RPMI8226 (cell line): ENCODE data around the gene EFNA3.

Experiments
- DNase-seq: peaks from one replicate; pipeline ENCODE4 v3.0.0-alpha.2; 2015

The EFNA3 gene, protein sequence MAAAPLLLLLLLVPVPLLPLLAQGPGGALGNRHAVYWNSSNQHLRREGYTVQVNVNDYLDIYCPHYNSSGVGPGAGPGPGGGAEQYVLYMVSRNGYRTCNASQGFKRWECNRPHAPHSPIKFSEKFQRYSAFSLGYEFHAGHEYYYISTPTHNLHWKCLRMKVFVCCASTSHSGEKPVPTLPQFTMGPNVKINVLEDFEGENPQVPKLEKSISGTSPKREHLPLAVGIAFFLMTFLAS

DNA sequence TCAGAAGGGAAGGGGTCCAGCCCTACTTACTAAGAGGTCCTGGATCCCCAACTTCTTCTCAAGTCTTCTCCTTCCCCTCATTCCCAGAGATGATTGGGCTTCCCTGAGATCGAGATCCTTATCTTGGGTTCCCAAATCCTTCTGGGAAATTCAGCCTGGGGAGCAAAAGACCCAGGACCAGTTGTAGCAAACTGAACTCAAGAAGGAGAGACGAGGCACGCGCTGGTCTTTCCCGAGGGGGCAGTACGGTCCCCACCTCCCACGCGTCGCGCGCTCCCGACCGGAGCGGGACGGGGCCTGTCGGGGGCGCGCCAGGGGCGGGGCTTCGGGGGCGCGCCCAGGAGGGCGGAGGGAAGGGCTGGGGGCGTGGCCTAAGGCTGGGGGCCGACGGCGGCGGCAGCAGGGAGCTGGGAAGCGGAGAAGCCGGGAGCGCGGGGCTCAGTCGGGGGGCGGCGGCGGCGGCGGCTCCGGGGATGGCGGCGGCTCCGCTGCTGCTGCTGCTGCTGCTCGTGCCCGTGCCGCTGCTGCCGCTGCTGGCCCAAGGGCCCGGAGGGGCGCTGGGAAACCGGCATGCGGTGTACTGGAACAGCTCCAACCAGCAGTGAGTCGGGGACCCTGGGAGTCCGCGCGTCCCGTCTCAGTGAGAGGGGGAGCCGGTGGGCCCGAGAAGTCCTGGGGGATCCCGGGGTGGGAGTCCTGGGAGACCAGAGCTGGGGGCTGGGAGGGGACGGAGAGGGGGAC lies at the start of gene EFNA3:
EFNA3 (plus strand) TSS at position 369 of the 741 bp plus-strand sequence; CDS start at position 474, 105 bp downstream.
- DNase-seq: peak; percentile 83

DNA sequence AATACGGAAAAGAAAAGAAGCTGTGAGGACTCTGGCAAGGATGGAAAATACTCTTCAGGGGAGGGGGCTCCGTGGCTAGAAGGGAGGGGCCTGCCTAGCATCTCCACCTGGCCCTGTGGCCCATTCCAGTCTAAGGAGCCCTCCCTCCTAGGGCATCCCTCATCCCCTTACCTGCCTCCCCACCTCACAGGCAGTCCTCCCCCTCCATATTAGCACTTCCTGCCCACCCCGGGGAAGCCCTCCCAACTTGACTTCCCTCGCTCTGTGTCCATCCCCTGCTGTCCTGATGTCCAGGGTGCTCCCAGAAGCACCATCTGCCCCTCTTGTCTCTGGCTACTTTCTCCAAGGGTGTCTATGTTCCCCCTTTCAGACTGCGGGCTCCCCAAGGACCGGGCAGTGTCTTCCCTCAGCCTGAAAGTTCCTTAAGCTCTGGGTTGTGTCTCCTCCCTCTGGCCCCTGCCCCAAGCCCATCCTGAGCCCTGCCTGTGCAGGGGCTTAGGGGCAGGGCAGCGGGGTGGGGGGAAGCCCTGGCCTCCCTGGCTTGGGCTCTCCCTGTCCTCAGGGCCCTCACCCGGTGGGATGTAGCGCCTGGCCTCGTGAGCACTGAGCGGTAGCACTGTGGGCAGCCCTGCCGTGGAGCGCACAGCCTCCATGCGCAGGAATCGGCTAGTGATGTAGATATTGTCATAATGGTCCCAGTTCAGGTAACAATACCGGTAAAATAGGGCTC lies 49.0 kb upstream of the EFNA3 start:
- no peak for DNase-seq

DNA sequence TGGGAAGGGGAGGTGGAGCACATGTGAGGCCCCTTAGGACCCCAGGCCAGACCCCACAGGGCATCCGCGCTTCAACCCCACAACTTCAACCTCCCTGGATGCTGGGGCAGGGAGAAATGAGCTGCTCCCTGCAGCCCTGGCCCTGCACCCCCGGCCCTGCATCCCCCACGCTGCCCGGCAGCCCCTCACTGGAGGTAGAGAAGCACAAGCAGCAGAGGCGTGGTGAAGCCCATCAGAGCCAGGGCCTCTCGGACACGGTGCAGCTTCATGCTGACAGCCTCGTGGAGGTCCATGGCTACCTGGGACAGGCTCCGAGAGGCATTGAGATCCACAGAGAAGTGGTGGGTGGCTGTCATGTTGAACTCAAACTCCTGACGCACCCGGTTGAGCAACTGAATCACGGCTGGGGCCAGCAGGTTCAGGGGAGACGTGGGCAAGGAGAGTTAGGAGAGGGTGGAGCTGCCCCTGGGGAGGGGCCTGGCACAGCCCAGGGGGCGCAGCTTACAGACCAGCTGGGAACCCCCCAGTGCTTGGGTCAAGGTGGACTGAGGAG lies 48.3 kb upstream of the EFNA3 start:
- DNase-seq: no peak

DNA sequence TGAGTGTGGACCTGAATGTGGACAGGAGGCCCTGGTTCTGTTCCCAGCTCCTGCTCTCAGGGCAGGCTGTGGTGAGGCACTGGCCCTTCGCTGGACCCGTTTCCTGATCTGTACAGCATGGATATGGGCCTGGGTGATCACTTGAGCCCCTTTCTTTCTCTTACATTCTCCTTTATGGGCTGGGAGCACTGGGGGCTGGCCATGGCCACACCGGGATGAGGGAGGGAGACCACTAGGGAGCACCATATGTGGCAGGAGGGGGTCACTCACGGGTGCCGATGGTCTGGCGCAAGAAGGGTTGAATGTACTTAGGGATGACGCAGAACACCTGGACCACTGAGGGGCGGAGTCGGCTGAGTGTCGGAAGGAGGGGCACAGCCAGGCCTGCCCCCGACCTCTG lies 47.7 kb upstream of the EFNA3 start:
- no peak for DNase-seq

DNA sequence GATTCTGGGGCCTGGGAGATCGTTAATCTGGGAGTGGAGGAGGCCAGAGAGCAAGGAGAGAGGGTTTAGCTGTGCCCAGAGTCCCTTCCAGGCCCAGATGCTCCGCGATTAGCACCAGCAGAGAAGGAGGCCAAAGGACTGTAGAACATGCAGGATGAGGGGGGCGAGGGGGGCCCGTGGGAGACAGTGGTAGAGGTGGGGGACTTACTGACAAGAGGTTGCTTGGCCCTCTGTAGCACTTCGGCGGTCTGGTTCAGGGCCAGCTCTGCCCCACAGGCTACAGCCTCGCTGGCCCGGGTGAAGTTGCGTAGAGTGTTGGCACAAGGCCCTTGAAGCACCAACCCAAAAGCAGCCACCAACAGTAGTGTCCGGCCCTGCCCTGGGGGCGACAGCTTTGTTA lies 45.8 kb upstream of the EFNA3 start:
- no peak for DNase-seq

DNA sequence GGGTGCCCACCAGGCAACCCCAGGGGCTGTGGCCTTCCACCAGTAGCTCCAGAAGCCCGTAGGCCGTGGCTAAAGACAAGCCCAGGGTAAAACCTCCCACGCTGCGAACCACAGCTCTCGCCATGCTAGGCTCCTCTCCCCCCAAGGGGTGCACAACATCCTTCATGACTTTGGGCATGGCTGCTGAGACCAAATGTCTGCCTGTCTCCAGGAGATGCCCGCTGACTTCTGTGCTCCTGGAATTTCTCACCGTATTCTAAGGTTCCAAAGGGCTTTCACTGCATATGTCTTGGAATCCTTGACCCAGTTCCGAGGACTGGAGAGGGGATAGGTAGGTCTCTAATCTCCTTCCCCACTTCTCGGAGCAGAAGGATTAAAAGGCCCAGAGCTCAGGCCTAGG lies 45.1 kb upstream of the EFNA3 start, which contains the start of the genes DCST1 and DCST2:
DCST1 (plus strand) TSS at position 301 of the 400 bp plus-strand sequence. CDS start 213 bp downstream, outside the sequence.
DCST2 (minus strand) TSS at position 258 of the 400 bp plus-strand sequence; CDS start at position 178, 80 bp downstream.
- DNase-seq: no peak

DNA sequence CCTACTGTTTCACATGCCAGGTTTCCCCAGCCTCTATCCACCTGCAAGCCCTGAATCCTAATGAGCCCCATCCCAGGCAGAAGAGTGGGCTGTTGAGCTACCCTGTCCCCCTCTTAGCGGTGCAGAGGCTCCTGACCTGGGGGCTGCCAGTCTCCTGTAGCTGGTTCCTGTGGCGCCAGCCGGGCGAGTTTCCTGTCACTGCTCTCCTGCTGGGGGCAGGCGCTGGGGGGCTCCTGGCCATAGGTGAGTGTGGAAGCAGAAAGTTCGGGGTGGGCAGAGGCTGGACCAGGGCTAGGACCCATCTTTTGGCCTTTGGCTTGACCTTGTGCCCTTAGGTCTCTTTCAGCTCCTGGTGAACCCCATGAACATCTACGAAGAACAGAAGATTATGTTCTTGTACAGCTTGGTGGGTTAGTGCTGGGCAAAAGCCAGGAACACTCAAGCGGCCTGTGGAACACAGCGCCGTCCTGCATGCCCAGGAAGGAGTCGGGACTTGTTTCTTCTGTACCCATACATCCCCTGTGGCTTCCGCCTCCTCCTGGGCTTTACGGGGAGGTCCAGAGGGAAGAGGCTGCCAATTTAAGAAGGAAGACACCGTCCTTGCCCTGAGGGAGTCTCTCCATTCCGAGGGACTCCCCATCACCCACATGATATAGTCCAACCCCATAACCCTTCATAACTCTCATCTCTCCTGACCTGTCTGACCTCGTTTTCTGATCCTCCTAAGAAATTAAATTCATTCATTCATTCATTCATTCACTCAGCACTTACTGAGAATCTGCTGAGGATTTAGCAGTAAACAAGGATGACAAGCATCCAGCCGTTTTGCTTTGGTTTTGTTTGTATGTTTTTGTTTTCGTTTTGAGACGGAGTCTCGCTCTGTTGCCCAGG lies 44.1 kb upstream of the EFNA3 start:
- no peak for DNase-seq

DNA sequence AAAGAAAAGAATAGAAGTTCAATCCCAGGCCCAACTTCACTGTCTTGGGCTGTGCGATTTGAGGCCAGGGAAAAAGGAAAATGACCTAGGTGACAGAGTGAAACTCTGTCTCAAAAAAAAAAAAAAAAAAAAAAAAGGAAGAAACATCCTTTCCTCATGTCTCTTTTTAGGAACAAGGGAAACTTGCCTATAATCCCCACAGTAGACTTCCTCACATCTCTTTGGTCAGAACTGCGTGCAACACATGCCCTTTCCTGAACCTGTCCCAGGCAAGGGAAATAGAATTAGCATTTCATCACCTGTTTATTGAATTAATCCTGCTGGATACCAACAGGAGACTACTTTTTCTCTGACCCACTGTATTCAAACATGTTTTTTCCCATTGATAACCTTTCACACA lies 42.7 kb upstream of the EFNA3 start:
- DNase-seq: no peak

DNA sequence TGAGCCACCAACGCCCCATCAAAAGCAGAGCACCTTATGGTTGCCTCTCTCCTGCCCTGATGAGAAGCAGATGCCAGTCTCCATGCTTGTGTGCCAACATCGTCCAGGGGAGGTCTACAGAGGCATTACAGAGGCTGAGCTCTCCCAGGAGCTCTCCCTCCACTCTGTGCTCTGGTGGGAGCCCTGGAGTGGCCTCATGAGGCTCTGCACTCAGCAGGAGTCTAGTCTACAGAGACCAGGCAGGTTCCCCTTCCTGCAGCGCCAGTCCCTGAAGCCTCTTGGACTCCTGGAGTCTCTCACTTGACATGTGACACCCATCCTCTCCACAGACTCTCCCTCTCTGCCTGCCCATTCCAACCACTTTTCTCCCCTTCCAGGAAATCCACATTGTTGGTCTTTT lies 41.6 kb upstream of the EFNA3 start:
- DNase-seq: no peak

DNA sequence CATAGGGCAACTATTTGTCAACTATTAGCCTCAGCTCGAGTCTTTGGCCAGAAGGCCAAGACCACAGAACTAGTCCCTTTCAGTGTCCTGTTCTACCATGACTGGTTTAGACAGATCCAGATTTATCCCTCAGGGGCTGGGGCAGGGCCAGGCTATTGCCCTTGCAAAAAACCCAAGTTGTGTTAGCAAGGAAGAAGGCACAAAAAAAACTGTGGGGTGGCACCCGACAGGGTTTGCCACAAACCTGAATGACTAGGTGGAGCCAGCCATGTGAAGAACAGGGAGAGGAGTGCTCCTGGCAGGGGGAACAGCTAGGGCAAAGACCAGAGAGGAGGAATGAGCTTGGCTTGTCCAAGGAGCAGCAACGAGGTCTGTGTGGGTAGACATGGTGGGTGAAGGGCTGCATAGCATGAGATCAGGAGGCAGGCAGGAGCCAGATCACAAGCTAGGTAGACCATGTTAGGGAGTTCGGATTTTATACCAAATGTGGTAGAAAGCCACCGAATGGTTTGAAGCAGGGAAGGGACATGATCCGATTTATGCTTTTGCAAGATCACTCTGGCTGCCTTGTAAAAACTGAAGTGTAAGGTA lies 40.7 kb upstream of the EFNA3 start:
- no peak for DNase-seq

DNA sequence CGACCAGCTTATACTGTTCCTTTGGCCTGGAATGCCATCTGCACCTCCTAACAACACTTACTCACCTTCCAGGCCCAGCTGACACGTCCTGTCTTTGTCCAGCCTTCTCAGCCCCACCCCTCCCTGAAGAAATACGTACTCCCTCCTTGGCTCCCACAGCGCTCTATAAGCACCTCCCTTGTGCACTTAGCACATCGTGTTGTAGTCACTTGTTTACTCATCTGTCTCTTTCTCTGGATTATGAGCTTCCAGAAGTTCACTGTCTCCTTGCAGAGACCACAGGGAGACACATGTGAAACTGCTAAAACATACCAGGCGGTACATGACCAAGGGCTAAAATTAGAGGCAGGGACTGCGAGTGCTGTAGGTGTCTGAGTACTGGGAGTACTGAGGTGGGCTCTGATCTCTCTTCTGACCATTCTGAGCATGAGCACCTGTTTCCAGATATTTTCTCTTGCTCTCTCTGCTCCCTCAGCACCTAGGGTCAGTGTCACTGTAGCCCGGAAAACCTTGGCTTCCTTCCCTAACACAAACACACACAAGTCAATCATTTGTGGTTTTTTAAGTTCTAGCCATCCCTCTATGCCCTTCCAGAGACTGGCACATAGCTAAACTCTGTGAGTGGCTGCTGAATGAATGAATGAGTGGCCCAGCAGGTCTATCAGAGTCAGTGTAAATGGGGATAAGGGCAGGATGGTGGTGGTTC lies 39.9 kb upstream of the EFNA3 start:
- DNase-seq: peak; percentile 62

DNA sequence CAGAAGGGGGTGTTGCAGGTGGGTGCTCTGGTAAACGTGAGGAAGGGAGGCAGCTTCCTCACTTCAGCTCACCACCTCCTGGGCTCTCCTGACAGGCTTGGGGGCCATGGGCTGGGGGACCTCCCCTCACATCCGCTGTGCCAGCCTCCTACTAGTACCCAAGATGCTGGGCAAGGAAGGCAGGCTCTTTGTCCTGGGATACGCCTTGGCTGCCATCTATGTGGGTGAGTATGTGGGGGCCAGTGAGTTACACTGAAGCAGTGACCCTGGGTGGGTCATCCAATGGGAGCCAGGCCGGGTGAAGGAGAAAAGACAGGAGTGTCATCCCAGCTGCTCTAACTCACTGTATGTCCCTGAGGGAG lies 39.3 kb upstream of the EFNA3 start:
- no peak for DNase-seq

DNA sequence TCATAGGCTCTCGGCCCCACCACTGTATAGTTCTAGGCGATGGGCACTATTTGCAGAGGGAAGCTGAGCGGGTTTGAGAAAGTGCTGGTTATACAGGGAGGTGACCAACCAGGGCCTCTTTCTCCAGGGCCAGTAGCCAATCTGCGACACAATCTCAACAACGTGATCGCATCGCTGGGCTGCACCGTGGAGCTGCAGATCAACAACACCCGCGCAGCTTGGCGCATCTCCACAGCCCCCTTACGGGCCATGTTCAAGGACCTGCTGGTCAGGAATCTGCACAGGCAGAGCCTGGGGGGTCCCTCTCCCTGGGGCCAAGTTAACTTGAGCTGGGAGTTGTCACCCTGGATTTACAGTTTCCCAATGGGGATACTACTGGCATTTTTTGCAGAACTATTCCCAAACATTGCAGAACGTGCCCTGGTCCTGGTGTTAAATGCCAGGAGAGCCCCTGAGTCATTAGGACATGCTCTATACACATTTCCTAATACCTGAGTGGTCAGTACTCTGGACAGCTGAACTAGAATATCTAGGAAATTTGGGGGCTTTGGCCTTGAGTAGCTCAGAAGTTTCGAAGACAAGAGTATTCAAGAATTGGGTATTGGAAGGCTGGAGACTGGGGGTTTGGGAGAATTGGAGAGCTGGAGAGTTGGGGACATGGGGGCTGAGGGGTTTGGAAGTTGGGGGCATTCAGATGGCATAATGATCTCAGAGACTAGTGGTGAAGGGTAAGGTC lies 38.1 kb upstream of the EFNA3 start:
- no peak for DNase-seq

DNA sequence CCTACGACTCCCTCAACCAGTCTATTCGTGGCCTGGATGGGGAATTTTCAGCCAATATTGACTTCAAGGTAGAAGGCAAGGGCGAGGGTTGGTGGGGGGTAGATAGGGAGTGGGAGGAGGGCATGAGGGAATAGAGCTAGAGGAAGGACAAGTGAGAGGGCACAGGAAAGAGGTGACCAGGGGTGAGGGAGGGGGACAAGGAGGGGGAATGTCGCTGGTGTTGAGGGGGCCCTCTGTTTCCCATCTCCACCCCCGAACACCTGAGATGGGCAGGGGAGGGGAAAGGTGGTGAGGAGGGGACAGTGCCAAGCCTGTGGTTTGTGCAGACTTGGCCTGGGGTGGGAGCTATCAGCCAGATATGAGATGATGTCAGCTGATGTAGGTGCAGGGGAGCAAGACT lies 35.8 kb upstream of the EFNA3 start:
- peak; percentile 29 for DNase-seq

DNA sequence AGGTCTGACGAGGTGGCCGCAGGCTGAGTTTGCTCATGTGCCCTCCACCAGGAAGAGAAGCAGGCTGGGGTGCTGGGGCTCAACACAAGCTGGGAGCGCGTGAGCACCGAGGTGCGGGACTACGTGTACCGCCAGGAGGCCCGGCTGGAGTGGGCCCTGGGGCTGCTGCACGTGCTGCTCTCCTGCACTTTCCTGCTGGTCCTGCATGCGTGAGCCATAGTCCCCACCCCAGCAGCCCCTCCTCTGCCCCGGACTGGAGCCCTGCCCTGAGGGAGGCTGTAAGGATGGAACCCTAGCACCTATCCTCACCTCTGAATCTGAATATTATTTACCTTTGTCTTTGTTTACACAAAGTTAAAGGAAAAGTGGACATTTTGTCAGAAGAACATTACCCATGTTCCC lies 35.3 kb upstream of the EFNA3 start:
- no peak for DNase-seq

DNA sequence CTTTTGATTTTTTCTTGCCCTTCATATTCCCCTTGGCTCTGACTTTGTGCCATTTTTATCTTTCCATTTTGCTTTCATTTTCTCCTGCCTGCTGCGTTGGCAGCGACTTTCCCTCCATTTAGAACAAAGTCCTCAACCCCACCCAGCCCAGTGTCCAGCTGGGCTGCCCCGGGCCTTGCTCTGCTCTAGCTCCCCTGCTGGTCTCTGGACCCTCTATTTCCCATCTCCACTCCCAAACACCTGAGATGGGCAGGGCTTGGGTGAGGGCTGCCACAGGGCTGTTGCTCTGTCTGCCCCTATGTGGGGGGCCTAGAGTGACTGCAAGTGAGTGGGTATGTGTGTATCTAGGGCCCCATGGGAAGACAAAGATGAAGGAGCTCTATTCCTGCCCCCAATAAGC lies 34.8 kb upstream of the EFNA3 start:
- no peak for DNase-seq

DNA sequence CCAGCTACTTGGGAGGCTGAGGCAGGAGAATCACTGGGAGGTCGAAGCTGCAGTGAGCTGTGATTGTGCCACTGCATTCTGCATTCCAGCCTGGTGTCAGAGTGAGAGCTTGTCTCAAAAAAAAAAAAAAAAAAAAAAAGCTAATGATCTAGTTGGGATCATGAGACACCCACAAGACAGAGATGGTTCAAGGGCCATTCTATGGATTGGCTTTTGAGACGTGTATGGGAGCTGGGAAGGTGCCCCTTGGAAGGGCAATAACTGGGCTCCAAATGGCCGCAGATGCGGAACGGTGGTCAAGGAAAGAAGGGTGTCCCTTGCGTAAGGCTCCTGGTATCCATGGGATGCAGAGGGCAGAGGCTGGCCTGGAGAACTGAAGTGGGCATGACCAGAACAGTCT lies 34.3 kb upstream of the EFNA3 start:
- DNase-seq: no peak

DNA sequence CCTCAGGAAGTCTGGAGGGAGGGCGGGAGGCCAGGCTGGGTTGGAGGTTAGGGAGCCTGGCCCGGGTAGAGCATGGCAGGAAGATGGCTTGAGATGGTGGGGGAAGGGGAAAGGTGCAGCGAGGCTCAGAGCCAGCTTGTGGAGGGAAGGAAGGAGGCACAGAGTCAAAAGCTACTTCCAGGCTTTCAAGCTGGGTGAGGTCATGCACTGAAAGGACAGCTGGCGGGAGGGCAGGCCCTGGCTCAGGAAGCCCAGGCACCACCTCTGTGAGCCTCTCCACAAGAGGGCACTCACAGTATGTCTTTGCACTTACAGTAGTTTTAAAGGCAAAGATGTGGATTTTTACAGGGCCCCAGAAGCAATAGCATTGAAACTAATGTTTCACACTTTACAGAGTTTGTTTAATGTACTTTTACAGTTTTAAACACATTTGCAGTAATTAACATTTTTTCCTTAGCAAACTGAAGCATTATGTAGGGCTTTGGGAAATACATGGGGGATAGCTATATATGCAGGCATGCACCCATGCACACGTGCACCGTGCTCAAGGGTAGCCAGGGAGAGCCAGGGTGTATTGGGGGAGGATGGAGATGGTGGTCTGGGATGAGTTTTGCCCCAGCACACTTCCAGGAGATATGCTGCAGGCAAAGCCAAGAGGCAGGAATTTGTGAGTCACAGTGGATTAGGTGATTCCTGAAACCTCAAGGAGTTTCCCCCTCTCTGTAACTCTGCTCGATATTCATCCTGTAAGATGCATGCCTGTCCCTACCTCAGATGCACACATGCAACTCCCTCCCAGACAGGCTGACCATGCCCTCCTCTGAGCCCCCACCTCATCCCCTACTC lies 33.6 kb upstream of the EFNA3 start:
- peak; percentile 97 for DNase-seq

DNA sequence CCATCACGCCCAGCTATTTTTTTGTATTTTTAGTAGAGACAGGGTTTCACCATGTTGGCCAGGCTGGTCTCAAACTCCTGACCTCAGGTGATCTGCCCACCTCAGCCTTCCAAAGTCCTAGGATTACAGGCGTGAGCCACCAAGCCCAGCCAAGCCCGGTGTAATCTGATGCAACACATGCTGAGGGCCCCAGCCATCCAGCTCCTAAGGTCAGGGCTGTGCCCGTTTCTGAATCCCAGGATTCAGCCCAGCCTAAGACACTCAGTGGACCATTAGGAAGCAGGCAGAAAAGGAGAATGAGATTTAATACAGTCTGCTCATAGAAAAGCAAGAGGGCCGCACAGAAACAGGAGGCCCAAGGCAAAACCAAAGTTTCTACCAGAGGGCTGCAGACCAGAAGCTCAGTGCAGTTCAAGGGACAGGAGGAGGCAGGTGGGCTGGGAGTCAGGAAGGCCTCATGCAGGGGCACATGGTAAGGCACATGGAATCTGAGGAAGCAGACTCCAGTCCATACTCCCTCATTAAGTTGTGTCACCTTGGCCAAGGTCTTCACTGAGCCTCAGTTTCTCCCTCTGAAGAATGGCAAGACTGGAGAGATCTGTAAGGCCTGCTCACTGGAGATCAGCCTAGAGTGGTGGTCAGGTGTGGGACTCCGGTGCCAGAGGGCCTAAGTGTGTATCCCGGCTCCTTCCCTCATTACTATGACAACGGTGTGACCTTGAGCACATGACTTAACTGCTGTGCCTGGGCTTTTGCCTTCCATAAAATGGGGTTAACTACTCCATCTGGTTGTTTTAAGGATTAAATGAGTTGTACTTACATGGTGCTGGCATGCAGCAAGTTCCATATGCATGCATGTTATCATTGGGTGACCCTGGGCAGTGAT lies 29.9 kb upstream of the EFNA3 start:
- DNase-seq: no peak
